ENCODE results near the gene ZSCAN12.
A peak's percentile ranks its signal among the peaks of the same experiment; 100 is the strongest.

Gene ZSCAN12

DNA sequence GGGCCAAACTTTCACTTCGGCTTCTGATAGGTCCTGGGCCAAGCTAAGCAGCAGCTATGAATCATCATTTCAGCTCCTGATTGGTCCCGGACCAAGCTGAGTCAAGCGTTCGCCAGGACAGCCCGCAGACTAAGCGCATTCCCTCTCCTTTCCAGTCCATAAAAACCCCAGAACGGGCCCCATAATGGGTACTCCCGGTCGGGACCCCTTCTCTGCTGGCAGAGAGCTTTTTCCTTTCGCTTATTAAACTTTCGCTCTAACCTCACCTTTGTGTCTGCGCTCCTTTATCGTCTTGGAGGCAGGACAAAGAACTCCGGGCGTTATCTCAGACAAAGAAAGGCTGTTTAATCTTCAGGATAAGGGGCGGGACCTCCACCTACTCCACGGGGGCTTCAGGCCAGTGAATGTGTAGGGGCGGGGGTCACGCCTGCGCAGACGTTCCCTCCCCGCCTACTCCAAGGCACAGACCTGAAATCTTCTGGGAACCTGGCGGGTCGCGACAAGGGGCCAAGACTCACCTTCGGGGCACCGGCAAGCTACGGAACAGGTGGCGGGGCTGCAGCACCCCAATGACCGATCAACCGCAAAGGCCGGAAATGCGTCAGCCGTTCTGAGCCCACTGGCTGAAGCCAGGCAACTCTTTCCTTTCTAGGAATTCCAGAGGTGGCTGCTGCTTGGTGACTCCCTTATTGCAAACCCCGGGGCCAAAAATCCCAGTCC lies 63.8 kb downstream of the ZSCAN12 start, which contains the start of gene ZSCAN31:
Gene ZSCAN31 (minus strand): TSS at position 585 of the 720 bp plus-strand sequence. CDS start 6,465 bp downstream, outside the sequence.
- TF ChIP-seq, protein P1, sequence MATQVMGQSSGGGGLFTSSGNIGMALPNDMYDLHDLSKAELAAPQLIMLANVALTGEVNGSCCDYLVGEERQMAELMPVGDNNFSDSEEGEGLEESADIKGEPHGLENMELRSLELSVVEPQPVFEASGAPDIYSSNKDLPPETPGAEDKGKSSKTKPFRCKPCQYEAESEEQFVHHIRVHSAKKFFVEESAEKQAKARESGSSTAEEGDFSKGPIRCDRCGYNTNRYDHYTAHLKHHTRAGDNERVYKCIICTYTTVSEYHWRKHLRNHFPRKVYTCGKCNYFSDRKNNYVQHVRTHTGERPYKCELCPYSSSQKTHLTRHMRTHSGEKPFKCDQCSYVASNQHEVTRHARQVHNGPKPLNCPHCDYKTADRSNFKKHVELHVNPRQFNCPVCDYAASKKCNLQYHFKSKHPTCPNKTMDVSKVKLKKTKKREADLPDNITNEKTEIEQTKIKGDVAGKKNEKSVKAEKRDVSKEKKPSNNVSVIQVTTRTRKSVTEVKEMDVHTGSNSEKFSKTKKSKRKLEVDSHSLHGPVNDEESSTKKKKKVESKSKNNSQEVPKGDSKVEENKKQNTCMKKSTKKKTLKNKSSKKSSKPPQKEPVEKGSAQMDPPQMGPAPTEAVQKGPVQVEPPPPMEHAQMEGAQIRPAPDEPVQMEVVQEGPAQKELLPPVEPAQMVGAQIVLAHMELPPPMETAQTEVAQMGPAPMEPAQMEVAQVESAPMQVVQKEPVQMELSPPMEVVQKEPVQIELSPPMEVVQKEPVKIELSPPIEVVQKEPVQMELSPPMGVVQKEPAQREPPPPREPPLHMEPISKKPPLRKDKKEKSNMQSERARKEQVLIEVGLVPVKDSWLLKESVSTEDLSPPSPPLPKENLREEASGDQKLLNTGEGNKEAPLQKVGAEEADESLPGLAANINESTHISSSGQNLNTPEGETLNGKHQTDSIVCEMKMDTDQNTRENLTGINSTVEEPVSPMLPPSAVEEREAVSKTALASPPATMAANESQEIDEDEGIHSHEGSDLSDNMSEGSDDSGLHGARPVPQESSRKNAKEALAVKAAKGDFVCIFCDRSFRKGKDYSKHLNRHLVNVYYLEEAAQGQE (IDR thresholded peaks at IDR 0.05; ENCODE audit: insufficient read depth in 1 of 2, low read depth in 2 of 2, low read length in 2 of 2), result no peak
- TF ChIP-seq TAF1 (IDR thresholded peaks at IDR 0.05; ENCODE audit: borderline replicate concordance, insufficient read depth, low read length), result peak; percentile 42; the same call in 1 of the 2 replicates
- TF ChIP-seq POLR2AphosphoS5 (IDR thresholded peaks at IDR 0.05; ENCODE audit: low read depth, low read length), result peak; percentile 80

DNA sequence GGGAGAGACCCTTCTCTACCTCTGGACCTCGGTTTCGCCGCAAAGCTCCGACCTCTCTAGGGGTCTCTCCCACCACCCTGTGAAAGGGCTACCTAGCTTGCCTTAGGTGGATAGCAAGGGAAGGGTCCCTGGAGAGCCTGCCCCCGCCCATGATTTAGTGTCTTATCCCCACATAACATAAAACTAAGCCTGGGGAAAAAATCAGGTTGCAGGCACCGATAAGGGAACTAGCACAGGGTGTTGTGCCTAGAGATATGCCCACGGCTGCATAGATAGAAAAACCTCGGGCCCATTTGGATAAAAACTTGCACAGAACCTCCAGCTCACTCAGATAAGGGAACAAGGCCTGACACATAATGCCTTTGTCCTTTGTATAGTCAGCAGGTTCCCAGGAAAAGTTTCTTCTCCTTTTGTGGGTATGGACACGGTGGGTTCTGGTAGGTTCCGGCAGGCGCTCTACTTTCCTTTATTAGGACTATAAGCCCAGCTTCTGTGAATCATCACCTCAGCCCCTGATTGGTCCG lies 64.4 kb downstream of the ZSCAN12 start:
- TF ChIP-seq POLR2AphosphoS5 (IDR thresholded peaks at IDR 0.05; ENCODE audit: low read depth, low read length) (no peak), TAF1 (IDR thresholded peaks at IDR 0.05; ENCODE audit: borderline replicate concordance, insufficient read depth, low read length) (no peak), FOXP2 (optimal IDR thresholded peaks at IDR 0.05; ENCODE audit: borderline replicate concordance, extremely low read depth, extremely low read length, insufficient read depth) (no peak), SIN3A (IDR thresholded peaks at IDR 0.05; ENCODE audit: borderline replicate concordance, insufficient read depth, low read length) (no peak)
- TF ChIP-seq, protein P1 (IDR thresholded peaks at IDR 0.05; ENCODE audit: insufficient read depth in 1 of 2, low read depth in 2 of 2, low read length in 2 of 2), result no peak

DNA sequence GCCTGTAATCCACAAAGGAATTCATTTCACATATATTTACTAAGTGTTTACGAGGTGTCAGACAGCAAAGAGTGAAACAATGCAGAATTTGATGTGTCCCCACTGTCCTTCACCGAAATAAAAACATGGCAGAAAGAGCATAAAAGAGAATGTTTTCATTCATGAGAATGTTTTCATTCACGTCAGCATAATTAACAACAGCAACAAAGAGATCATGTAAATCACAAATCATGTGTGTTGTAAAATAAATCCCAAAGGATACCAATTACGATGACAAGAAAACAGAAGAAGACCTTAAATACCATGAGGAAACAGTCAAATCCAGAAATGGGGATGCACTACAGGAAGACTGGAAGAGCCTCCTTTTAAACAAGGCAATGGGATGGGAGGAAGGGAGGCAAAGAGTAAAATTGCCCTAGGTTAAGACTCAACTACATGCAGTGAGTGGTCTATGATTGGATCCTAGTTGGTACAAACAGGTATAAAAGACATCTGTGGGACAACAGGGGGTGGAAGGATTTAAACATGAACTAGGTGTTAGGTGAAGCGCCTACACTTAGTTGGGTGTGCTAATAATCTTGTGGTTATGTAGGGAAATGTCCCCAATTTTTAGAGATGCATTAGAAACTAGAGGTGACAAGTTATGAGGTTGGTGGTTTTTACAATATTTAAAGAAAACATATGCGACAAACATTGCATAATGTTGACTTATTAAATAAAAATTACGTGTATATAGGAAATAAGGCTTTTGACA lies 65.1 kb downstream of the ZSCAN12 start:
- TF ChIP-seq FOXP2 (optimal IDR thresholded peaks at IDR 0.05; ENCODE audit: borderline replicate concordance, extremely low read depth, extremely low read length, insufficient read depth) (no peak), TAF1 (IDR thresholded peaks at IDR 0.05; ENCODE audit: borderline replicate concordance, insufficient read depth, low read length) (no peak), POLR2AphosphoS5 (IDR thresholded peaks at IDR 0.05; ENCODE audit: low read depth, low read length) (no peak), SIN3A (IDR thresholded peaks at IDR 0.05; ENCODE audit: borderline replicate concordance, insufficient read depth, low read length) (no peak)
- TF ChIP-seq, protein P1 (IDR thresholded peaks at IDR 0.05; ENCODE audit: insufficient read depth in 1 of 2, low read depth in 2 of 2, low read length in 2 of 2), result no peak

DNA sequence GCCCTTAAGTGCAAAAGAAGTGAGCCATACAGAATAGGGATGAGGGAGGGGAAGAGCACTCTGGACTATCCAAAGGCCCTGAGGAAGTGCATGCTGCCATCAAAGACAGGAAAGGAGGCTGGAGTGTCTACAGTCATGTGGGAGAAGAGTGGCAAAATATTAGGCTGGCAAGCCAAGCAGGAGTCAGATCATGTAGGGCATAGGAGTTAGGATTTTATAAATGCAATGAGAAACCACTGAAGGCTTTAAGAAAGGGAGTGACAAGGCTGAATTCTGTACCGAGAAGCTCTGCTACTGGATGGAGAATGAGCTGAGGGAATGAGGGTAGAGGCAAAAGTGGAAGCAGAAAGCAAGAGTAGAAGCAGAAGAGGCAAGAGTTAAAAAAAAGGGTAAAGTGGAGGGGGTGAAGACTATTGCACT lies 65.9 kb downstream of the ZSCAN12 start:
- TF ChIP-seq SIN3A (IDR thresholded peaks at IDR 0.05; ENCODE audit: borderline replicate concordance, insufficient read depth, low read length) (no peak), POLR2AphosphoS5 (IDR thresholded peaks at IDR 0.05; ENCODE audit: low read depth, low read length) (no peak), FOXP2 (optimal IDR thresholded peaks at IDR 0.05; ENCODE audit: borderline replicate concordance, extremely low read depth, extremely low read length, insufficient read depth) (no peak), TAF1 (IDR thresholded peaks at IDR 0.05; ENCODE audit: borderline replicate concordance, insufficient read depth, low read length) (no peak)
- TF ChIP-seq, protein P1 (IDR thresholded peaks at IDR 0.05; ENCODE audit: insufficient read depth in 1 of 2, low read depth in 2 of 2, low read length in 2 of 2), result no peak

Data from PFSK-1 (cell line).